ENCODE data around the gene FCRL2.

Gene FCRL2

GRCh38 chr1:157776971-157777391 is at the start of gene FCRL2:
FCRL2 (minus strand) TSS chr1:157777132; CDS start chr1:157777073, 59 bp downstream.
- Histone ChIP-seq H3K36me3 (ENCODE audit: insufficient read depth, low read length) (no peaks in the 10 kb centered on the region), H3K9me2 (replicated peaks; ENCODE audit: low read depth, low read length) (no peaks in the 10 kb centered on the region), H3K79me2 (ENCODE audit: insufficient read depth, low read length) (no peaks in the 10 kb centered on the region), H3K27me3 (ENCODE audit: insufficient read depth, low read length, poor library complexity, severe bottlenecking) (no peaks in the 10 kb centered on the region), H3K4me2 (ENCODE audit: low read depth, low read length, poor library complexity, severe bottlenecking) (no peak within 1 kb of the TSS), H3K9me3 (ENCODE audit: insufficient read depth, low read depth, low read length) (no peaks in the 10 kb centered on the region), H3K4me3 (ENCODE audit: low read length, poor library complexity, severe bottlenecking) (no peak within 1 kb of the TSS), H3F3A (ENCODE audit: low read depth) (peaks cover 8% of the 10 kb centered on the region; the same call in 1 of the 2 replicates), H2AFZ (ENCODE audit: low read length) (no peak within 1 kb of the TSS), H3K9ac (ENCODE audit: low read depth, low read length, poor library complexity, severe bottlenecking) (no peak within 1 kb of the TSS), H4K20me1 (ENCODE audit: insufficient read depth, low read length, poor library complexity, severe bottlenecking) (no peaks in the 10 kb centered on the region), H3K4me1 (ENCODE audit: insufficient read depth, low read length, poor library complexity, severe bottlenecking) (peaks cover 65% of the 10 kb centered on the region)
- TF ChIP-seq EZH2phosphoT487 (IDR thresholded peaks at IDR 0.05; ENCODE audit: borderline replicate concordance): no peak
- TF ChIP-seq, protein P1, sequence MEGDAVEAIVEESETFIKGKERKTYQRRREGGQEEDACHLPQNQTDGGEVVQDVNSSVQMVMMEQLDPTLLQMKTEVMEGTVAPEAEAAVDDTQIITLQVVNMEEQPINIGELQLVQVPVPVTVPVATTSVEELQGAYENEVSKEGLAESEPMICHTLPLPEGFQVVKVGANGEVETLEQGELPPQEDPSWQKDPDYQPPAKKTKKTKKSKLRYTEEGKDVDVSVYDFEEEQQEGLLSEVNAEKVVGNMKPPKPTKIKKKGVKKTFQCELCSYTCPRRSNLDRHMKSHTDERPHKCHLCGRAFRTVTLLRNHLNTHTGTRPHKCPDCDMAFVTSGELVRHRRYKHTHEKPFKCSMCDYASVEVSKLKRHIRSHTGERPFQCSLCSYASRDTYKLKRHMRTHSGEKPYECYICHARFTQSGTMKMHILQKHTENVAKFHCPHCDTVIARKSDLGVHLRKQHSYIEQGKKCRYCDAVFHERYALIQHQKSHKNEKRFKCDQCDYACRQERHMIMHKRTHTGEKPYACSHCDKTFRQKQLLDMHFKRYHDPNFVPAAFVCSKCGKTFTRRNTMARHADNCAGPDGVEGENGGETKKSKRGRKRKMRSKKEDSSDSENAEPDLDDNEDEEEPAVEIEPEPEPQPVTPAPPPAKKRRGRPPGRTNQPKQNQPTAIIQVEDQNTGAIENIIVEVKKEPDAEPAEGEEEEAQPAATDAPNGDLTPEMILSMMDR (conservative IDR thresholded peaks at IDR 0.05; ENCODE audit: low read length): no peak

DNA sequence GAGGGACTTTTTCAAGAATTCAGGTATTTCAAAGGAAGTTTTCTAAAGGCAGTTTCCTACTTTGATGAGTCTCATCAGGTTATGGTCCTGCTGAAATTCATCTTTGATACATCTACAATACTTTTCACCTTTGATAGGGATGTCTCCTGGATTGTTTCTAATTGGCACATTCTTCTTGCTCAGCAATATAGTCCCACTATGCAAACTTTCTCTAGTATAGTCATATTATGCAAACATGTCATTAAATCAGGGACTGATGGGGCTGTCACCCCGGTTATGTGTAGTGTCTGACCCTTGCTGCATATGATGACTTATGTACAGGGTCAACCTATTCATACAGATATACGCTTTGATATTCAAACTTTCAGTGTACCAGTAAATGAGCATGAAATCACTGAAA is 43.4 kb upstream of the FCRL2 start:
- no peaks in the 10 kb centered on the region for H3F3A ChIP-seq (ENCODE audit: low read depth)

GRCh38 chr1:157819896-157820295 is 43.0 kb upstream of the FCRL2 start, which contains the start of gene FCRL1:
FCRL1 (minus strand) TSS chr1:157820120; CDS start chr1:157820037, 83 bp downstream.
- Histone ChIP-seq H4K20me1 (ENCODE audit: insufficient read depth, low read length, poor library complexity, severe bottlenecking) (no peaks in the 10 kb centered on the region), H2AFZ (ENCODE audit: low read length) (peak within 1 kb of the TSS; percentile 6; the same call in 1 of the 2 replicates), H3K4me2 (ENCODE audit: low read depth, low read length, poor library complexity, severe bottlenecking) (no peak within 1 kb of the TSS), H3K4me3 (ENCODE audit: low read length, poor library complexity, severe bottlenecking) (no peak within 1 kb of the TSS), H3K36me3 (ENCODE audit: insufficient read depth, low read length) (no peaks in the 10 kb centered on the region), H3K9me3 (ENCODE audit: insufficient read depth, low read depth, low read length) (no peaks in the 10 kb centered on the region), H3K9me2 (replicated peaks; ENCODE audit: low read depth, low read length) (no peaks in the 10 kb centered on the region), H3F3A (ENCODE audit: low read depth) (no peaks in the 10 kb centered on the region), H3K27me3 (ENCODE audit: insufficient read depth, low read length, poor library complexity, severe bottlenecking) (no peaks in the 10 kb centered on the region), H3K4me1 (ENCODE audit: insufficient read depth, low read length, poor library complexity, severe bottlenecking) (no peaks in the 10 kb centered on the region), H3K9ac (ENCODE audit: low read depth, low read length, poor library complexity, severe bottlenecking) (no peak within 1 kb of the TSS), H3K79me2 (ENCODE audit: insufficient read depth, low read length) (no peaks in the 10 kb centered on the region)
- no peak for TF ChIP-seq EZH2phosphoT487 (IDR thresholded peaks at IDR 0.05; ENCODE audit: borderline replicate concordance)
- TF ChIP-seq, protein P1 (conservative IDR thresholded peaks at IDR 0.05; ENCODE audit: low read length): no peak

More for the DNA sequence above, 43.4 kb upstream of the FCRL2 start:
- Histone ChIP-seq H3K9me3 (ENCODE audit: insufficient read depth, low read depth, low read length) (no peaks in the 10 kb centered on the region), H3K27me3 (ENCODE audit: insufficient read depth, low read length, poor library complexity, severe bottlenecking) (no peaks in the 10 kb centered on the region), H3K9ac (ENCODE audit: low read depth, low read length, poor library complexity, severe bottlenecking) (no peak overlapping the region), H2AFZ (ENCODE audit: low read length) (no peak overlapping the region), H3K36me3 (ENCODE audit: insufficient read depth, low read length) (no peaks in the 10 kb centered on the region), H4K20me1 (ENCODE audit: insufficient read depth, low read length, poor library complexity, severe bottlenecking) (no peaks in the 10 kb centered on the region), H3K4me3 (ENCODE audit: low read length, poor library complexity, severe bottlenecking) (no peak overlapping the region), H3K79me2 (ENCODE audit: insufficient read depth, low read length) (no peaks in the 10 kb centered on the region), H3K9me2 (replicated peaks; ENCODE audit: low read depth, low read length) (no peaks in the 10 kb centered on the region), H3K4me1 (ENCODE audit: insufficient read depth, low read length, poor library complexity, severe bottlenecking) (no peaks in the 10 kb centered on the region), H3K4me2 (ENCODE audit: low read depth, low read length, poor library complexity, severe bottlenecking) (no peak overlapping the region)
- no peak for TF ChIP-seq EZH2phosphoT487 (IDR thresholded peaks at IDR 0.05; ENCODE audit: borderline replicate concordance)
- TF ChIP-seq, protein P1 (conservative IDR thresholded peaks at IDR 0.05; ENCODE audit: low read length): no peak

Measured in Loucy (cell line).